Ramos (cell line): Measurements from ENCODE around the gene LAMB4.

Experiments used
- in situ Hi-C: fragments of 300-500 bp; cut with MboI; formaldehyde crosslinking; loops from one replicate; pipeline ENCODE4 v1.14.3; 2022; ENCODE audit warnings: low sequenced_read_pairs; ENCODE audit not compliant: unreplicated experiment

The LAMB4 gene

DNA sequence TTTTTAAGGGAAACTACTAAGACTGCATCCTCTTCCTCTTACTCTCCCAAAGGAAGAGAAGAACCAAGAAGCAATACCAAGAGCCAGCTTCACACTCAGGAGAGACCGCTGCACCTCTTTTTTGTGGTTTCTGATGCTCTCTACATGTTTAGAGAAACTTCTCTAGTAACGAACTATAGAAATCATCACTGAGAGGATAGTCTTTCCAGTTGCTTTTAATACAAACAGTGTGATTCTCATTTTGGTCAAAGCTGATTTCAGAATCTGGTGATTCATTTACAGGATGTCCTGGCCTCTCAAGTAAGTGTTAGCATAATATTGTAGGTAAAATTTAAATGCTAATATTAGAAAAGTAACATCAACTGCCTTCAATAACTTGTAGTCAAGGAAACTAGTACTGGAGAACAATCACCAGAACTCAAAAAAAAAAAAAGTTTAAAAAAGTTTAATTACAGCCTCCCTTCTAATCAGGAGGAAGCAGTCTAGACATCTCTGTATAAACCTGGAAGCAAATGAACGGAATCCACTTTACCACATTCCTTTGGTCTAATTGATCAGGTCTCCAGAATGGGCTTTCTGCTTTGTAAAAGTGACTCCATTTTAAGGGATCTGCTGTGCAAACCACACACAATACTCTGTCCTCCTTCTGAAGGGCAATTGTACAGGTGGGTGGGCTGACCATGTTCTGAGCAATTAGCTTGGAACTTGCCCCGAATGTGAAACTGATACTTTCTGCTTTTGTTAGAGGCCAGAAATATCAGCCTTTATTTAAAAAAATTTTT, 130.2 kb downstream of the LAMB4 start:
- in situ Hi-C loops, result no loop called here

DNA sequence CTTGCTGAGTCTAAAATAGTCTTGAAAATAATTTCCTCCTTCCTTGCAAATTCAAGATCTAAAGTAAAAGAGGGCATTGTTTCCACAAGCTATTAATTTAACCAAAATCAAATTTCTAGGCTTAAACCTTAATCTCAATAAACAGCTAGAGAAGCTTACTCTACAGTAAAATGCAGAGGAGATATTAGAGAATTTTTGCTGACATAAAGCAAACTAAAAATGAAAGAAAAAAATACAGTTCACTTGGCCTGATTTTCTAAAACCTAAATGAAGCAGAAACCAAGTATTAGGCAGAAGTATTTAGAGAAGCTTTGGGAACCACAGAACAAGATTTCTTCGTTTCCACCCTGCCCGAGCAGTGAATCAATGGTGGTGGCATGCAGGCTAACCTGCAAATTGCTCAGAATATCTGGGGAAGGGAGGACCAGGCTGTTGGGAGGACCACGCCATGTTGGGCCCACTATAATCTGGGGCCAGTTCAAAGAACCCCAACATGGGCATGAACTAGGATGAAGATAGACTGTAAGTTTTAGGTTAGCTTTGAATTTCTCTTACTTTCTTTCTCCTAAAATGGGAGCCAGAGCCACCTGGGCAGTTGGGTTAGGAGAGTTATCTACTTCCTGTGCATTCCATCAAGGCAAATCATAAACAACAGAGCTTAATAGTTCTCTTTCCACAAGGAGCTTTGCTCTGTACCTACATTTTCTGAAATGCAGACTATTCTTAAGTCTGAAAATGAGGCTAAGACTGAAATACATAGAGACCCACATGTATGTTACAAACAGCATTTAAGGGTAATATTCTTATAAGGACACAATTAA, 131.3 kb downstream of the LAMB4 start:
- in situ Hi-C loops, result no loop called here

DNA sequence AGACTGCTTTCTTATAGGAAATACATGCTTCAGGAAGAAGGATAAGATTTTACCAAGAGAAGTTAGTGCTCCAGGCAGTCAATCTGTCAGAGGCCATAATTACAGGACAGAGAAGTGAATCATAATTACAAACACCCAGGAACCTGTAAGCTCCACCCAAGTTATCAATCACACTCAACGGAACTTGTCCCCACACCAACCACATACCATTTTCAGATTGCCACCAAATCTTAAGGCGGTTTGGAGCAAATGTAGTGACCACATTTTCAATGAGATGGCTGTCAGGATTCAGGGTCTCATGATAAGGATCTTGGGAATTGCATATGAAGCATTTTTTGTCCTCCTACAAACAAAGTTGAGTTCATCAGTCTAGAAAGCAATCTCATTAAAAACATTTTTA, 132.0 kb downstream of the LAMB4 start:
- in situ Hi-C loops, result no loop called here

DNA sequence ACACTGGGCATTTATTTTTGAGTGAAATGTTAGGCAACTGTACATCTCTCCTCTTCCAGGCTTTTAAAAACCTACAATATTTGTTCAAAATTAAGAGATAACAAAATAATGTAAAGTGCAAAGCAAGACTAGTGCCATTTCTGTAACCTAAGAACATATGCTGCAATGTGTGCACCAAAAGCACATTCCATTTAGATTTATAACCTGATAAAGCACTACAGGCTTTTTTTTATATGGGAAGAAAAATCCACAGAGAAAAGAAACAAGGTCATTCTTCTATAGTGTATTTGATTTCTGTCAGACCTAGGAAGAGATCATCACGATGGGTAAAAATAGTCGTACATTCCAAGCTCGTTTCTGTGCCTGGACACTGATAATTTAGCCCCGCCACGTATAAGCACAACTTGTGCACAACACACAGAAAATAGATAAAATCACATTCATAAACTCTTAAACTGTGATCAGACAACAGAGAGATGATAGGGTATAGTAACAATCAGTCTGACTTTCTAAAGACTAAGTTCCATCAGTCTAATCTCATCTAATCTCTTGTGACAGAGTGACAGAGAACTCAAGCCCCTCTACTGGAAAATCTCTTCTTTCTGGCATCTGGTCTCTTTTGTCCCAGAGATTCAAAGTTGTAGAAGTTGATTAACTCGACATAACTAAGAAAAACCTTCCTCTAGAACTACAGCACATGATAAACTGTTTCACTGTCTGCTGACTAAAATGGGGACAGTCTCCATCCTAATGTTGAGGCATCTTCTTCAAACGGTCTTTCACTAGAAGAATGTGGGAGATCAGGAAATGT, 133.9 kb downstream of the LAMB4 start:
- in situ Hi-C loops, result no loop called here

DNA sequence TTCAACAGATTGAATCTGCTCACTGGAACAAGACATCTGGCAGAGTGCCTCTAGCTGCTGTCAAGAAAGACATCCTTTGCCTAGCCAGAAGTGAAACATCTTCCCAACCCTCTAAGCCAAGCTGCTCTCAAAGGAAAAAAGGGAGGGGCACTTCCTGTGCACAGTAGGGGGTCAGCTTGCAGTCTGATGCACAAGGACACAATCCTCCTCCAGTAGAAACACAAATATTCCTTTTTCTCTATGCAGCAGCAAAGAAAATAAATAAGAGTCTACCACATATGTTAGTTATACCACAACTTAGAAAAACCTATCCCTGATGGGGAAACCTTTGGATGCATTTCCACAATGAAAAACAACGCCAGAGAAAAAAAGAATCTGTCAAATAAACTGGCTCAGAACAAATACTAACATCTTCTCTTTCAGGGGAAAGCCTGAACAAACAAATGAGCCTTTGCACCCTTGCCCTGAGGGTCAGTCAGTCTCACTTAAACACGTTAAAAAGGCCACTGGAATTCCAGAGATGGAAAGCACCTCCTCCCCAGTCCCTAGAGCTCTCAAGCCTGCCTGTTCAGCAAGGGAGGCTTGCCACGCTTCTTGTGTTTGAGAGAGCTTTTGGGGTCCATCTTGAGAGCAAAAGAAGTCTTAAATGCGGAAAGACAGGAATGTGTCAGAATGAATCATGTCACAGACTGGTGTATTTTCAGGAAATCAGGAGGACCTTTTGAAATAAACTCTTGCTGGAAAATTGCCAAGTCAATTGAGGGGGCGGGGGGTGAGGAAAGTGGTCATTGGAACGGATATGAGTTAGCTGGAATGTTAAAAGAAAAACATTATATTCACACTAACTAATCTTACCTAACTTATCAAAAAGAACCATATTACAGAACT, 134.7 kb downstream of the LAMB4 start:
- in situ Hi-C loops, result no loop called here

DNA sequence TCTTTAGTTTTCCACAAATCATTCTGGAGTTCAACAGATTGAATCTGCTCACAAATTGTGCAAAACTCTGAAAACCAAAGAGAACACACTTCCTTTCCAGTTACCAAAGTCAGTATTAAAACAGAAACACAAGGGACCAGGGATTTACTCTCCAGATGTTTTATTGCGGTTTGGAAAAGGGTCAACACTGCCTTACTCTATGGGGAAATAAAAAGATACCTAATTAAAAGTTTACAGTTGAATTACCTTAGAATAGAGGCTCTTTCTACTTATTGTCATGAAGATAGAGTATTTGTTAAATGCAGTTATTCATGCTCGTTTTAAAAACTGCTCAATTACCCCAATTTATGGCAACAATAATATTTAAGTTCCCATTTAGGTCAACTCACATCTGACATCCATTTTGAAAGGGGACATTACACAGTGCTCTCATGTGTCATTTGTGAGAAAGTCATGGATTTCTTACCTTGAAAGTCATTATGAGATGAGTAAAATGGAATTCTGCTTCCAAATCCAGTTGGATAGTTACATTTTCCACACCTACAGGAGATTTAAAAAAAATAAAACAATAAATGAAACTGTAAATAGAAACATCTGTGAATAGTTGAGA, 135.6 kb downstream of the LAMB4 start:
- in situ Hi-C loops, result no loop called here

DNA sequence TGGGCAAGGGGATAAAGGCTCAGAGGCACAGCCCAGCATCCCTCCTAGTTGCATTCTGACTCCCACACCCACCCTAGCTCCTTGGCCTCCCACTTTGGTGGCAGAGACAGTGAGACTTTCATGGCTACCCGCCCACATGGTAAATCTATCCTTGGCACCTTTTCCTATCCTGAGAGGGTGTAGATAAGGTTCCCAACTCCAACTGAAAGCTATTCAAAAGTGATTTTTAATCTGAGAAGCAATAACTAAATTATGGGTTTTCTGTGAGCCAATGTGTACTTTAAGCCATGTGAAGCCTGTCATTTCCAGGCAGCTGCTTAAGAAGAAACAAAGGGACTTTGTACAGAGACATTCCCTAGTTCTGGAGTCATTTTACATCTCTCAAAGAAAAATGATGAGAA, 136.3 kb downstream of the LAMB4 start:
- in situ Hi-C loops, result no loop called here

DNA sequence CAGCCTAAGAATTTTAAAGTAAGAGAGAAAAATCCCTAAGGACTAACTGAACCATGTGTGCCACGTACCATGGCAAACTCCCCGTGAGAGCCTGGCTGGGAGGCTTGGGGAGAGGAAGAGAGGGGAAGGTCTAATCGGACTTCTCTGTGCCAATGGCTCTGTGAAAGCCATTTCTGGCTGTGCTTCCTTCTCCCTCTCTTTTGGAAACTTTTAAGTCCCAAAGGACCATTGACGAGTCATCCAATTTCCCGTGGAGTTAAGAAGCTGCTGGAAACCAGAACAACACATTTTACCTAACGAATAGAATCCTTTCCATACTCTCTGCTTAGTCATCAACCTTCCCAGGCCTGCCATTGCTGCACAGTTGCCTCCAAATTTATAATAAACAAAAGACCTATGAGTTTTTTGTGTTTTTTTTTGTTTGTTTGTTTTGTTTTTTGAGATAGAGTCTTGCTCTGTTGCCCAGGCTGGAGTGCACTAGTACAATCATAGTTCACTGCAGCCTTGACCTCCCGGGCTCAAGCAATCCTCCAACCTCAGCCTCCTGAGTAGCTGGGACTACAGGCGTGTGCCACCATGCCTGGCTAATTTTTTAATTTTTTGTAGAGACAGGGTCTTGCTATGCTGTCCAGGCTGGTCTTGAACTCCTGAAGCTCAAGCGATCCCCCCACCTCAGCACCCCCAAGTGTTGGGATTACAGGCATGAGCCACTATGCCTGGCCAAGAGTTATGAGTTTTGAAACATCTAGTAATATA, 140.4 kb downstream of the LAMB4 start:
- in situ Hi-C loops, result no loop called here

DNA sequence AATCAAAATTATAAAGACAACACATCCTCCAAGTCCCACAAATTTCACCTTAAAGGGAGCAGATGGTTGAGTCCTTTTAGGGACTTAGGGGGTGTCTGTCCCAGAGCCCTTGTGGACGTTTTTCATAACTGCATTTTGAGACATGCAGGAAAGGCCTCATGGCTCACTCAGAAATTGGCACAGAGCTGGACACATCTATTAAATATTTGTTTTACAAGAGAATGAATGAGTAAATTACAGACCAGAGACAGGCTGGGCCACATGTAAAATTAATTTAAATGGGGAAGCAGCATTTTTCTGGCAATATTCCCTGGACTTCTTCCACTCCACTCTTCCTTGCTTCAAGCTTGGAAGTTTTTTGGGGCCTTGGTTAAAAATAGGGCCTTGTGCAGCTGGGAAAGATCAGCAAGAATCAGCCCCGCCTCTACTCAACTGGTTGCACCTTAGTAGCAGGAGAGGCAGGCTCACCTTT, 147.2 kb downstream of the LAMB4 start:
- in situ Hi-C loops, result no loop called here

DNA sequence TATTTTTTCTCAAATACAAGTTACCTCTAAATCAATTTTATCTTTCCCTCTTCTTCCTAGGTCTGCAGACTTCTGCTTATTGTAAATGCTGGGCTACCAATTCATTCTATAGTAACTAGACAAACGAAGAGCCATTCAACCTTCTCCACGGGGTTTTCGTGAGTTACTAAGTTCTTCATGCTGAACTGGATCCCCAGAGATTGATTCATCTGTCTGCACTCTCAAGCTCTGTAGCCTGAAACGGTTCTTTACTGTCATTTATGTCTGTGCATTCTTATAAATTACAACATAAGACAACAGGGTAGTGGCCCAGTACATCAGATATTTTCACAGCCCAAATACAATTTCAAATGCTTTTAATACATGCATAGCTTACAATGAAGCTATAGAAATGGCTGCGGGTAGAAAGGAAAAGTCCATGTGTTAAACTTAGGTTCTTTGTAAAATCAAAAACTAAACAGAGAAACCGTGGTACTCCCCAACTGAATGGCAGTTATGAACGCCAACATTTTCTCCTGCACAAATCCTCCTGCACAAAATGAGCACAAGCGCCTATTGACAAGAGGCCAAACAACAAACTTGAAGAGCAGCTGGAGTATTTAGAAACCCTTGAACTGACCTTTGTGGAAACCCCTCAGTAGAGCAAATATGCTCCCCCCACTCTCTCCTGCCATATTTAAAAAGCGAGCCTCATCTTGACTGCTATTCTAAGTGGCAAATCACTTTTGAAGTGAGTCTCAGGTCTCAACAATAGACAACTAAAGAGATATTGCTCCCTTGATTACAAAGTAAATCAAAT, 147.9 kb downstream of the LAMB4 start:
- in situ Hi-C loops, result no loop called here

DNA sequence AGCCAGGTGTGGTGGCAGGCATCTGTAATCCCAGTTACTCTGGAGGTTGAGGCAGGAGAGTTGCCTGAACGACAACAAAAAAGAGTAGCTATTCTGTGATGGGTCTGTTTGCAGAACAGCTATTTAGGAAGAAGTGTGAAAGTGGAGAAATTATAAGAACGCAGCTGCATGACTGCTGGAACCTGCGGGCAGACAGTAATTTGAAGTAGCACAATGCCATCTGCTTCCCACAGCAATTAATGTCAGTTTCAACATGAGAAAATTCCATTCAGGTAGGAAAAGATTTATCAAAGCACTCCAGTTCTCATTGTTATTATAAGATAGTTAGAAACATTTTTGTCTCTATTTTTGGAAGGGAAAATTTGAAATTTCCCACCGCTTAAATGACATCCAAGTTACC, 148.7 kb downstream of the LAMB4 start:
- in situ Hi-C loops, result no loop called here

DNA sequence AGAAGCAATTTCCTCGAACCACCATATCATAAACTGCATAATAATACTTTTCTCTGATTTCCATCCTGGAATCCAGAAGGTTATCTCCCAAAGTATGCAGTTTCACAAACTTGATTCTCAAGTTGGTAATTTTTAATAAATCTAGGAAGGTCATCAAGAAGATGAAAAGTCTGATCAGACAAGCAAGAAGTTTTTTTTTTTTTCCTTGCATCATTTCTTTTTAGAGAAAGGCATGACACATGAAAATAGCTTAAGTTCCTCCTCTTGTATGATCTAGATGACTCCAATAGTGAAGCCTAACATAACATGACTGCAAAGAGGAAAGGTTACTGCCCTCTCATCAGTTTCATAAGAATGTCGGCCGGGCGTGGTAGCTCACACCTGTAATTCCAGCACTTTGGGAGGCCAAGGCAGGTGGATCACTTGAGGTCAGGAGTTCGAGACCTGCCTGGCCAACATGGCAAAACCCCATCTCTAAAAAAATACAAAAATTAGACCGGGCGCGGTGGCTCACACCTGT, 149.4 kb downstream of the LAMB4 start:
- in situ Hi-C loops, result no loop called here

DNA sequence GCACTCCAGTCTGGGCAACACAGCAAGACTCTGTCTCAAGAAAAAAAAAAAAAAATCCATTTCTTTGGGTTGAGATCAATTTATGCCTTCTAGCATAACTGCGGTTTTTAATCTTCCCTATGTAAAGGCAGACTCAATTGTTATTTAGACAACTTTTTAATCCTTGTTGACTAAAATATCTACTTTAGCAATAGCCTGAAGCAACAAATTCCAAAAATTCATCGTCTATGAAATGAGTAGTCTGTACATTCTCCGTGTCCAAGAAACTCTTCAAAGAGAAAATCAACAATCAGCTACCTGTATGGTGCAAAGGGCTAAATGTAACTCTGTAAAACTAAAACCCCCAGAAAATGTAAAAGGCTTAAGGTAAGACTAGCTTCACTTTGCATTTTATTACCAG, 150.0 kb downstream of the LAMB4 start:
- in situ Hi-C loops, result no loop called here

DNA sequence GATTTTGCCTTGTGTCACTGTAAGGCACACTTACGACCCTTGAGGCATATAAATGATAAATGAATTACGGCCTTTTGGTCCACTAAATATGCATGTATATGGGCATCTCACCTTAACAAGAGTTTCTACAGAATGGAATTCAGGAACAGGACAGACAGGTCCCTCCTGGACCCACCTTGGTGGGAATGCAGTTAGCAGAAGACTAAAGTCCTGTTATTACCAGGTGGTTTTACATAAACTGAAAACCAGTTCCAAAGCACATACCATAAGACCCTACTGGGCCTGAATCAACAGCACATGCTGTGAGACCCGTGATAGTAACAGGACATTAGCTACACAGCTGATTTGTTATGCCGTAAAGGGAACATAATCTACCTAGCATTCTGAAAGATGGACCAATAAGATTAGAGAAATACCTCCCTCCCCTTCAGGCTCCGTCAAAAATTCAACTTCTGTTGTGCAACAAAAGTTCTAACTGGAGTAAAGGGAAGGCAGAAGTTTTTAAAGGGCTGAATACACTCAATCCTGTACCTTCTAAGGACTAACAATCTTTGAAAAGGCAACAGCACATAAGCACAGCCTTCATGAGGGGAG, 151.2 kb downstream of the LAMB4 start:
- in situ Hi-C loops, result no loop called here

DNA sequence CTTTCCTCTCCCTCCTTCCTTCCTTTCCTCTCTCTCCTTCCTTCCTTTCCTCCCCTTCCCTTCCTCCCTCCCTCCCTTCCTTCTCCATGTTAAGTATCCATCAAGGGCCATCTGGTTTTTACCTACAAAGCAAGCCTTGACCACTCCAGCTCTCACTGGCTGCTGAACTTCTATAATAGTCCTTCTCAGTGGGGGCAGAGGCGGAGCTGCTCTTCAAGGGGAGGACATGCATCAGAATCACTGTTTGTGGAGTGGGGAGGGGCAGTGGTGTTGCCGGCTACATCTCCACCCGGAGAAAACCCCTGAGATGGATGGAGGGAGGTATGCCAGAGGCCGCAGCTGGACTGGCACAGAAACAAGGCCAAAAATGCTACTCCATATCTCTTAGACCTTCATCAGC, 153.1 kb downstream of the LAMB4 start:
- in situ Hi-C loops, result no loop called here

DNA sequence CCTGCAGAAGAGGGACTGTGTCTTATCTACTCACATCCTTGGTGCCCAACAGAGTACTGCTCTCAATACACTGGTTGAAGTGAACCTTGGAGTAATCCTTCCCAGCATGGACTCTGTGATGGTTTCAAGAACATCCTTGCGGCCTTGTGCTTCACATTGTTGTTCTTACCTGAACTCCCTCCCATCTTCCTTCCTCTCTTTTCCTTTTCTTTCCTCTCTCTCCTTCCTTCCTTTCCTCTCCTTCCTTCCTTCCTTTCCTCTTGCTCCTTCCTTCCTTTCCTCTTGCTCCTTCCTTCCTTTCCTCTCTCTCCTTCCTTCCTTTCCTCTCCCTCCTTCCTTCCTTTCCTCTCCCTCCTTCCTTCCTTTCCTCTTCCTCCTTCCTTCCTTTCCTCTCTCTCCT, 153.5 kb downstream of the LAMB4 start:
- in situ Hi-C loops, result no loop called here

DNA sequence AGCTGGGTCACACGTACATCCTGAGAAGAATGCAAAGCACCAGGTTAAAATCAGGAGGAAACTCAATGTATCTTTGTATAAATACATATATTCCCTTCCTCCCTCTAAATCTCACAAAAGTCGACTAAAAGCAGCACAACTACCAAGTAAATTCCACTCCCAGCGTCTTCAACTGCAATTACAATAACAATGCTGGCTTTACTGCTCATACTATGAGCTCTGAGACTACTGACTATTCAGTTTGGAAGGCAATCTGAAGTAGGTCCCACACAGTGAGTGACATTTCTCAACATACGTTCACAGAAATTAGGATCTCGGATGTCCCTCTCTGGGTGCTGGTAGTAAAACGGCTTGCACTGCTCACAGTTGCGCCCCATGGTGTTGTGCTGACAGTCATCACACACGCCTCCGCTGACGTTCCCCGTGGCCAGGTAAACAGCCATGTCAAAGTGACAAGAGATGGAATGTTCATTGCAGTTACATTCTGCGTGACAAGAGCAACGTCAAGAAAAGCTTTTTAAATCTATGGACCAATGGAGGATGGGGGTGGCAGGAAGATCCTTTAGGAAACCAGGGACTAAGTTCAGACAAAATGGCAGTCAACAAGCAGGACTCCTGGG, 154.7 kb downstream of the LAMB4 start:
- in situ Hi-C loops, result no loop called here
